Osteoblast (primary cell): ENCODE measurements around the gene ANKUB1. TPM values are rescaled to one million over a fixed set of nuclear protein-coding genes. Genes with fewer than 3 reads are reported as not detected.

Source experiments
- DNase-seq: peaks from one replicate; pipeline ENCODE4 v3.0.0; 2011; ENCODE audit warnings: low spot score, mixed read lengths; ENCODE audit not compliant: insufficient read length; ENCODE audit errors: missing footprints
- H2AFZ ChIP-seq: 2 replicates; pipeline ENCODE4 v1.6.0; 2011; ENCODE audit warnings: mild to moderate bottlenecking, low read length
- H3K27ac ChIP-seq: 2 replicates; pipeline ENCODE4 v1.5.1; 2011; ENCODE audit warnings: mild to moderate bottlenecking, low read depth, low read length, moderate library complexity
- H3K27me3 ChIP-seq: 2 replicates; pipeline ENCODE4 v1.6.0; 2012; ENCODE audit warnings: mild to moderate bottlenecking, control low read depth, inconsistent platforms, low read length, moderate library complexity; ENCODE audit not compliant: insufficient read depth
- H3K36me3 ChIP-seq: 2 replicates; pipeline ENCODE4 v1.5.1; 2011; ENCODE audit warnings: mild to moderate bottlenecking, low read length, control low read depth, moderate library complexity; ENCODE audit not compliant: insufficient read depth
- H3K4me1 ChIP-seq: 2 replicates; pipeline ENCODE4 v1.5.1; 2011; ENCODE audit warnings: mild to moderate bottlenecking, low read length, control low read depth, moderate library complexity; ENCODE audit not compliant: insufficient read depth
- H3K4me2 ChIP-seq: 2 replicates; pipeline ENCODE4 v1.6.0; 2011; ENCODE audit warnings: mild to moderate bottlenecking, low read length; ENCODE audit not compliant: insufficient read depth
- H3K4me3 ChIP-seq: fragments of 200-600 bp; sonication (generic); 3 replicates; pipeline ENCODE4 v1.5.1; 2012; ENCODE audit warnings: mild to moderate bottlenecking, low read length, inconsistent platforms; ENCODE audit not compliant: insufficient read depth
- H3K79me2 ChIP-seq: 2 replicates; pipeline ENCODE4 v1.6.0; 2012; ENCODE audit warnings: mild to moderate bottlenecking, low read length, control low read depth, inconsistent platforms; ENCODE audit not compliant: insufficient read depth
- H3K9me3 ChIP-seq: 2 replicates; pipeline ENCODE4 v1.5.1; 2011; ENCODE audit warnings: low read depth, low read length, control low read depth
- H4K20me1 ChIP-seq: 2 replicates; pipeline ENCODE4 v1.6.0; 2012; ENCODE audit warnings: mild to moderate bottlenecking, low read length, control low read depth; ENCODE audit not compliant: insufficient read depth
- total RNA-seq: library from RNA; depleted of rRNA; stranded (reverse); fragments of >200 nt; gene quantifications from 2 replicates; pipeline ENCODE4 v1.2.3, GENCODE V29; 2012
- TF ChIP-seq, protein P1 (sequence below): IDR thresholded peaks from 2 replicates; pipeline ENCODE4 v1.5.1; 2011; ENCODE audit warnings: mild to moderate bottlenecking, low read depth, low read length, moderate library complexity; ENCODE audit errors: extremely low read depth

The ANKUB1 gene
- total RNA-seq, 1 donor: under 0.01 TPM

DNA sequence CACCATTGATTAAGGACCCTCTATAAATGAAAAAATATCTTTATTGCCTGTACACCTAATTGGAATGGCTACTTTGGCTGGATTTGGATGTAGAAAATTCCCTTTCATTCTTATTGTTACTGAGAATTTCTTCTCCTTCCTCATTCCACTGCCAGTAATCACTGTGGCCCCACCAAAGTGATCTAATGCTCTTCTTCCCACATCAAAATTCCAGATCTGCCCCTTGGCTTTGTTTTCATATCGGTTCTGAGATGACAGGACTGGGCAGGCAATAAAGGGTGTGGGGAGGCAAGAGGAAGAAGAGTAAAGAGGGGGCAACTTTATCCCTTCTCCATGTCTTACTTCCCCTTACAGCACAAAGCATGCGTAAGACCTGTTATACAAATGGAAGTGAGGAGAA is 2.1 kb downstream of the ANKUB1 start:
- Histone ChIP-seq H3K36me3 (no peaks in the 10 kb centered on the region), H3K4me1 (peaks cover 9% of the 10 kb centered on the region), H3K4me2 (peak overlapping the region; percentile 37), H2AFZ (peak overlapping the region; percentile 60), H3K4me3 (peak overlapping the region; percentile 31), H3K9me3 (no peaks in the 10 kb centered on the region), H3K79me2 (no peaks in the 10 kb centered on the region), H3K27me3 (no peaks in the 10 kb centered on the region), H4K20me1 (no peaks in the 10 kb centered on the region), H3K27ac (peak overlapping the region; percentile 39)
- TF ChIP-seq, protein P1, sequence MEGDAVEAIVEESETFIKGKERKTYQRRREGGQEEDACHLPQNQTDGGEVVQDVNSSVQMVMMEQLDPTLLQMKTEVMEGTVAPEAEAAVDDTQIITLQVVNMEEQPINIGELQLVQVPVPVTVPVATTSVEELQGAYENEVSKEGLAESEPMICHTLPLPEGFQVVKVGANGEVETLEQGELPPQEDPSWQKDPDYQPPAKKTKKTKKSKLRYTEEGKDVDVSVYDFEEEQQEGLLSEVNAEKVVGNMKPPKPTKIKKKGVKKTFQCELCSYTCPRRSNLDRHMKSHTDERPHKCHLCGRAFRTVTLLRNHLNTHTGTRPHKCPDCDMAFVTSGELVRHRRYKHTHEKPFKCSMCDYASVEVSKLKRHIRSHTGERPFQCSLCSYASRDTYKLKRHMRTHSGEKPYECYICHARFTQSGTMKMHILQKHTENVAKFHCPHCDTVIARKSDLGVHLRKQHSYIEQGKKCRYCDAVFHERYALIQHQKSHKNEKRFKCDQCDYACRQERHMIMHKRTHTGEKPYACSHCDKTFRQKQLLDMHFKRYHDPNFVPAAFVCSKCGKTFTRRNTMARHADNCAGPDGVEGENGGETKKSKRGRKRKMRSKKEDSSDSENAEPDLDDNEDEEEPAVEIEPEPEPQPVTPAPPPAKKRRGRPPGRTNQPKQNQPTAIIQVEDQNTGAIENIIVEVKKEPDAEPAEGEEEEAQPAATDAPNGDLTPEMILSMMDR: no peak
- no peak for DNase-seq

DNA sequence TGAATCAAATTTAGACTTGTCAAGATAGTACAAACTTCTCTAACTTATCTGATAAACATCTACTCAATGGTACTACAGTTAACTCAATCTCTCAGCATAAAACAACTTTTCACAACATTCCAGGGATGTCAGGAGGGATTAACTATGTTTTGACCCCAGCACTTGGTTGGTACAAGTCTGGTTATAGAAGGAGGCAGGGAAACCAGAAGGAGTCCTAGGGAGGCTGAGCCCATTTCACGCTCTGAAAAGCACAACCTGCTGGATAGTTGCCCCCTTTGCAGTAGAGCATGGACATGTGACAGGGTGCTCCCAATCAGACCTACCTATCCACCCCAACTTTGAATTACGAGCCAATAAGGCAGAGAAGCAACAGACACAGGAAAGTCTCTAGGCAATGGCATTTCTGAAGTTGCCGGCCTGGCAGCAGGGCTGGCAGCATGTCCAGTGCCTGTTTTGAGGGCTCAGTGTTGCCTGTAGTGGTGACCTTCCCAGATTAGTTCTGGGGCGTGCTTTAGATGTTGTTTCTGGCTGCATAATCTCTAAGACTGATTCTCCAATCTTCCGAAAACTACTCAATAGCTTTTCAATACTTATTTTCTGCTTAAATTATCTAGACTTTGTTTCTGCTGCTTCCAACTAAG is 8.2 kb downstream of the ANKUB1 start:
- H3K27ac ChIP-seq: peak overlapping the region; percentile 55
- H3K4me1 ChIP-seq: peaks cover 11% of the 10 kb centered on the region
- TF ChIP-seq, protein P1: no peak
- no peaks in the 10 kb centered on the region for H3K27me3 ChIP-seq
- peak overlapping the region; percentile 2 for H2AFZ ChIP-seq
- no peaks in the 10 kb centered on the region for H4K20me1 ChIP-seq
- no peak overlapping the region for H3K4me3 ChIP-seq
- peak overlapping the region; percentile 8 for H3K4me2 ChIP-seq
- peak; percentile 64 for DNase-seq
- H3K79me2 ChIP-seq: no peaks in the 10 kb centered on the region
- no peaks in the 10 kb centered on the region for H3K9me3 ChIP-seq
- no peaks in the 10 kb centered on the region for H3K36me3 ChIP-seq

DNA sequence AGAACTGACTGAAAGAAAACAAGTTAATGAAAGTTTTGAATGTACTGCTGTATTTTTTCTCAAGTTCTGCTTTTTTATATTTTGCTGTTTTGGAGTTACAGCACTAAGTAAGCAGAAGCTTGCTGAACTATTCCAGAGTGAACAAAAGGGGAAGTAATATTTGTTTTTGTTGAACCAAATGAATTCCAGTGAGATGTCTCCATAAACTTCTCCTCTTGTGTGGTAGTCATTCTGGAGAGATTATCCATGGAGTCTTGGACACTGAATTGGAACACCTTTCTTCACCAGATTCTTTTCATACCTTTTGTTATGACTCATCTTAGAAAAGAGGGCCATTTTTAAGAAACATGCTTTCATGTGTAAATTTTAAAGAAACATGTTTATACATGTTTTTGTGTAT is 8.8 kb downstream of the ANKUB1 start:
- Histone ChIP-seq H3K9me3 (no peaks in the 10 kb centered on the region), H3K27ac (peak overlapping the region; percentile 55), H3K36me3 (no peaks in the 10 kb centered on the region), H2AFZ (peak overlapping the region; percentile 2), H3K27me3 (no peaks in the 10 kb centered on the region), H3K4me2 (peak overlapping the region; percentile 8), H3K79me2 (no peaks in the 10 kb centered on the region), H4K20me1 (no peaks in the 10 kb centered on the region), H3K4me3 (no peak overlapping the region), H3K4me1 (peaks cover 11% of the 10 kb centered on the region)
- DNase-seq: peak; percentile 29
- TF ChIP-seq, protein P1: no peak

DNA sequence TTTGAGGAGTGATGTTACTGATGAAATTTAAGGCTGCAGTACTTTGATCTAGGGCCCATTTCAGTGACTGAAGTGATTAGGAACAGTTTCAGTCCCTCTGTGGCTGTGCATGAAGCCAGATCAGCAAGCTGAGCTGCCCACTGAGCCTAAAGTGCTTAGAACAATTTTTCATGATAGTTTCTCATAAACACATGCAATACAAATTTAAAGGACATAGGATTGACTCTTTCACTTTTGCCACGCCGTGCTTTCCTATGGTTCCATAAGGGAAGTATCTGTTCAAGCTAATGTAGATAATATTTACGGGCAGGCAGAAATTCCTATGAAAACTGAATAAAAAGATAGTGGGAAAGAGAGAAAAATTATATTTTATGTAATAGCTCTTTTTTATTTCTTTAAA is 10.6 kb downstream of the ANKUB1 start:
- no peaks in the 10 kb centered on the region for H3K36me3 ChIP-seq
- no peaks in the 10 kb centered on the region for H4K20me1 ChIP-seq
- H3K27me3 ChIP-seq: no peaks in the 10 kb centered on the region
- H3K4me1 ChIP-seq: peaks cover 11% of the 10 kb centered on the region
- H3K4me3 ChIP-seq: no peak overlapping the region
- H3K79me2 ChIP-seq: no peaks in the 10 kb centered on the region
- H3K9me3 ChIP-seq: no peaks in the 10 kb centered on the region
- no peak overlapping the region for H3K27ac ChIP-seq
- no peak for DNase-seq
- H2AFZ ChIP-seq: no peak overlapping the region
- TF ChIP-seq, protein P1: no peak
- no peak overlapping the region for H3K4me2 ChIP-seq
